T-helper 2 cell treated with Interferon-gamma antibody and Interleukin-4, amounts not matched to agents 5 μg/mL and 100 μg/mL, for 36 hours (primary cell): ENCODE results near the gene INF2.

Source experiments
- DNase-seq: peaks from one replicate; pipeline ENCODE4 v3.0.0; 2021; ENCODE audit warnings: low spot score
- H3K27ac Mint-ChIP-seq: one replicate; pipeline ENCODE4 v1.8.0; 2021; ENCODE audit warnings: mild to moderate bottlenecking, mixed read lengths
- H3K27me3 Mint-ChIP-seq: one replicate; pipeline ENCODE4 v1.8.0; 2021; ENCODE audit warnings: low read depth, mixed read lengths
- H3K36me3 Mint-ChIP-seq: one replicate; pipeline ENCODE4 v1.8.0; 2021; ENCODE audit warnings: low read depth, mixed read lengths
- H3K4me1 Mint-ChIP-seq: one replicate; pipeline ENCODE4 v1.8.0; 2021; ENCODE audit warnings: low read depth, mixed read lengths
- H3K4me3 Mint-ChIP-seq: one replicate; pipeline ENCODE4 v1.8.0; 2022; ENCODE audit warnings: mild to moderate bottlenecking, moderate library complexity, mixed read lengths
- H3K9me3 Mint-ChIP-seq: one replicate; pipeline ENCODE4 v1.8.0; 2021; ENCODE audit warnings: mixed read lengths

INF2 gene

GRCh38 chr14:104717137-104717536, 27.7 kb downstream of the INF2 start:
- Mint-ChIP-seq H3K27ac (no peak overlapping the region), H3K4me3 (no peak overlapping the region), H3K27me3 (no peaks in the 10 kb centered on the region), H3K4me1 (no peaks in the 10 kb centered on the region), H3K9me3 (no peaks in the 10 kb centered on the region), H3K36me3 (peaks cover 22% of the 10 kb centered on the region)
- DNase-seq: no peak

GRCh38 chr14:104717646-104718045, 28.2 kb downstream of the INF2 start:
- Mint-ChIP-seq H3K27ac (no peak overlapping the region), H3K36me3 (peaks cover 22% of the 10 kb centered on the region)

DNA sequence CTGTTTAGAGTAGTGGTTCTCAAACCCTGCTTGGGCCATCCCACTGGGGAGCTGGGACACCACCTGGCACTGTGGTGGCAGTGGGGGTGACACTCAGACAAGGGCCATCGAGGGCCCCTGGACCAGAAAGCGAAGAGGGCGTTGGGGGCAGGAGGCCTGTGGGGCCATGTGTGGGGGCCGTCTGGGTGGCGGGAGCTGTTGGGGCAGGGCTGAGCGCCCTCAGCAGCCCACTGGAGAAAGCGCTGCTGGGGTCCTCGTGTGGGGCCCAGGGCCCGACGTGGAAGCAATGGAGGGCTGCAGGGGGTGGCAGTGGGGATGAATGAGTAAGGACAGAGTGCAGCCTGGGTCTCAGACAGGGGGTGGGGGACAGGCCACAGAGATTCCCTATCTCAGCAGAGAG, 28.7 kb downstream of the INF2 start:
- H3K27ac Mint-ChIP-seq: peak overlapping the region; percentile 49
- DNase-seq: no peak
- no peaks in the 10 kb centered on the region for H3K4me1 Mint-ChIP-seq
- H3K9me3 Mint-ChIP-seq: no peaks in the 10 kb centered on the region
- H3K4me3 Mint-ChIP-seq: no peak overlapping the region
- no peaks in the 10 kb centered on the region for H3K27me3 Mint-ChIP-seq
- peaks cover 22% of the 10 kb centered on the region for H3K36me3 Mint-ChIP-seq

More at GRCh38 chr14:104717646-104718045, 28.2 kb downstream of the INF2 start:
- no peak overlapping the region for H3K4me3 Mint-ChIP-seq
- no peak for DNase-seq
- no peaks in the 10 kb centered on the region for H3K27me3 Mint-ChIP-seq
- no peaks in the 10 kb centered on the region for H3K9me3 Mint-ChIP-seq
- H3K4me1 Mint-ChIP-seq: no peaks in the 10 kb centered on the region

DNA sequence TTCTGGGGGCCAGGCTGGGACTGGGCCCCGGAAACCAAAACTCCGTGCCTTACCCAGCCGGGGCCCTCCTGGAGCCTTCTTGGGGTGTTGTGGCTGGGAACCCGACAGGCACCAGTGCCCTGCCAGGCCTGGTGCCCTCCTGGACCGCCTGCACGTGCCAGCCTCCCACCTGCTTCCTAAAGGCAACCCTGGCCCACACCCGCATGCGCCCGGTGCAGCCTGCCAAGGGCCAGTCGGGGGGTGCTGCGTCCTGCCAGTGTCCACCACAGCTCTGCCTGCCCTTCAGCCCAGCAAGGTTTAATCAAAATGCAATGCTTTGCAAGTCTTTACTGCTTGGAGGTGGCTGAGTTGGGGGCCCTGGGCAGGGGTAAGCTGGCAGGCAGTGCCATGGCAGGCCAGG, 29.5 kb downstream of the INF2 start:
- Mint-ChIP-seq H3K4me1 (no peaks in the 10 kb centered on the region), H3K36me3 (peaks cover 22% of the 10 kb centered on the region), H3K27ac (no peak overlapping the region), H3K27me3 (no peaks in the 10 kb centered on the region), H3K4me3 (no peak overlapping the region), H3K9me3 (no peaks in the 10 kb centered on the region)
- DNase-seq: no peak

DNA sequence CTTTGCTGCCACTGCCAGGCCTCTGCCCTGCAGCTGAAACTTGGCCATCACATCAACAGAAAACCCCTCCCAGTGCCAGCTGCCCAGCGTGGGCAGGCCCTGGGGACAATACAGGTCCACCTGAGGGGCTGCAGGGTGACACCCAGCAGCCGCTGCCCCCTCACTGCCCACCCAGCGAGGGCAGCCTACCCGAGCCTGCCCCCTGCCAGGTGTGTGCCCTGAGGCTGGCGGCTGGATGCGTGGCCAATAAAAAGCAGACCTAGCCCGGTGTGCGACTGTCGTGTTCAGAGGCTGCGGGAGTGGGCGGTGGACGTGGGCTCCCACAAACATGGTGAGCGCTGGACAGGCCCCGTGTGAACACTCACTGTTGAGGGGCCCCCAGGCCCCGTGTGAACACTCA, 29.9 kb downstream of the INF2 start:
- Mint-ChIP-seq H3K4me1 (no peaks in the 10 kb centered on the region), H3K27ac (no peak overlapping the region), H3K36me3 (peaks cover 22% of the 10 kb centered on the region), H3K4me3 (no peak overlapping the region), H3K27me3 (no peaks in the 10 kb centered on the region), H3K9me3 (no peaks in the 10 kb centered on the region)
- DNase-seq: no peak

GRCh38 chr14:104721505-104722431, 32.4 kb downstream of the INF2 start:
- Mint-ChIP-seq H3K4me3 (no peak overlapping the region), H3K36me3 (peaks cover 15% of the 10 kb centered on the region), H3K9me3 (no peaks in the 10 kb centered on the region), H3K4me1 (no peaks in the 10 kb centered on the region), H3K27me3 (no peaks in the 10 kb centered on the region), H3K27ac (no peak overlapping the region)
- DNase-seq: no peak

GRCh38 chr14:104722938-104723650, 33.7 kb downstream of the INF2 start:
- H3K4me1 Mint-ChIP-seq: no peaks in the 10 kb centered on the region
- no peak for DNase-seq
- no peaks in the 10 kb centered on the region for H3K9me3 Mint-ChIP-seq
- H3K27ac Mint-ChIP-seq: no peak overlapping the region
- H3K36me3 Mint-ChIP-seq: peaks cover 9% of the 10 kb centered on the region
- H3K27me3 Mint-ChIP-seq: no peaks in the 10 kb centered on the region
- no peak overlapping the region for H3K4me3 Mint-ChIP-seq

DNA sequence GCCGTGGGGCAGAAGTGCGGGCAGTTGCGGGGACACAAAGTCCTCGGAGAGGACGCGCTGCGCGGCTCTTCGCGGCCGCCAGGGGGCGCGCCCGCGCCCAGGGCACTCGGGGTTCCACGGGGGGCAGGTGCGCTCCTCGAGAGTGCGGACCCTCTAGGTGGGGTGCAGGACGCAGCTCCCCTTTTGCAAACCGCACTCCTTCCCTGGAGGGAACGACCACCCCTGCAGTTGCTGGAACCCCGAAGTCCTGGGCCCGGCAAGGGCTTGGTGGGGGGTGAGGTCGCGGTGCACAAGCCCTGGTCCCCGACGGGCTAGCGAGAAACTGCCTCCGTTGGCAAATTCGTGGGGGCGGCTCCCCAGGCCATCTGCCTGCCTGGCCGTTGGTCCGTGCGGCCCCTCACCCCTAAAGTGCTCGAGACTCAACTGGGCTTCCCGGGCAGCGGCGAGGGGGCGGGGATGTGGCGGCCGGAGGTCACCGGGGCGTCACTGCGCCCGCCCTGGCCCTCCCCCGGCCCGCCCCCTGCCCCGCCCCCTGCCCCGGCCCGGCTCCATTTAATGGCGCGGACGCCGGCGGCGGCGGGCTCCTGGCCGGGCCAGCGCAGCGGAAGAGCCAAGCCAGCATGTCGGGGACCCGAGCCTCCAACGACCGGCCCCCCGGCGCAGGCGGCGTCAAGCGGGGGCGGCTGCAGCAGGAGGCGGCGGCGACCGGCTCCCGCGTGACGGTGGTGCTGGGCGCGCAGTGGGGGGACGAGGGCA, 34.4 kb downstream of the INF2 start, which contains the start of gene ADSS1:
ADSS1 (plus strand) TSS at position 579 of the 756 bp plus-strand sequence; CDS start at position 621, 42 bp downstream.
- H3K27me3 Mint-ChIP-seq: no peaks in the 10 kb centered on the region
- no peaks in the 10 kb centered on the region for H3K9me3 Mint-ChIP-seq
- no peaks in the 10 kb centered on the region for H3K4me1 Mint-ChIP-seq
- DNase-seq: peak; percentile 56
- no peak within 1 kb of the TSS for H3K27ac Mint-ChIP-seq
- H3K4me3 Mint-ChIP-seq: peak within 1 kb of the TSS; percentile 58
- peaks cover 9% of the 10 kb centered on the region for H3K36me3 Mint-ChIP-seq

GRCh38 chr14:104724407-104724980, 35.1 kb downstream of the INF2 start:
- peak; percentile 9 for DNase-seq
- Mint-ChIP-seq H3K4me1 (no peaks in the 10 kb centered on the region), H3K27me3 (no peaks in the 10 kb centered on the region), H3K36me3 (peaks cover 9% of the 10 kb centered on the region), H3K27ac (no peak overlapping the region), H3K9me3 (no peaks in the 10 kb centered on the region), H3K4me3 (peak overlapping the region; percentile 52)

GRCh38 chr14:104724981-104725771, 35.8 kb downstream of the INF2 start:
- no peaks in the 10 kb centered on the region for H3K9me3 Mint-ChIP-seq
- no peak for DNase-seq
- peak overlapping the region; percentile 52 for H3K4me3 Mint-ChIP-seq
- peaks cover 2% of the 10 kb centered on the region for H3K36me3 Mint-ChIP-seq
- no peaks in the 10 kb centered on the region for H3K4me1 Mint-ChIP-seq
- H3K27ac Mint-ChIP-seq: no peak overlapping the region
- H3K27me3 Mint-ChIP-seq: no peaks in the 10 kb centered on the region

- Mint-ChIP-seq H3K36me3 (peaks cover 2% of the 10 kb centered on the region), H3K4me1 (no peaks in the 10 kb centered on the region), H3K27ac (no peak overlapping the region), H3K4me3 (no peak overlapping the region), H3K9me3 (no peaks in the 10 kb centered on the region), H3K27me3 (no peaks in the 10 kb centered on the region)
- no peak for DNase-seq
These were observed 36.5 kb downstream of the INF2 start for GRCh38 chr14:104725772-104726548.

DNA sequence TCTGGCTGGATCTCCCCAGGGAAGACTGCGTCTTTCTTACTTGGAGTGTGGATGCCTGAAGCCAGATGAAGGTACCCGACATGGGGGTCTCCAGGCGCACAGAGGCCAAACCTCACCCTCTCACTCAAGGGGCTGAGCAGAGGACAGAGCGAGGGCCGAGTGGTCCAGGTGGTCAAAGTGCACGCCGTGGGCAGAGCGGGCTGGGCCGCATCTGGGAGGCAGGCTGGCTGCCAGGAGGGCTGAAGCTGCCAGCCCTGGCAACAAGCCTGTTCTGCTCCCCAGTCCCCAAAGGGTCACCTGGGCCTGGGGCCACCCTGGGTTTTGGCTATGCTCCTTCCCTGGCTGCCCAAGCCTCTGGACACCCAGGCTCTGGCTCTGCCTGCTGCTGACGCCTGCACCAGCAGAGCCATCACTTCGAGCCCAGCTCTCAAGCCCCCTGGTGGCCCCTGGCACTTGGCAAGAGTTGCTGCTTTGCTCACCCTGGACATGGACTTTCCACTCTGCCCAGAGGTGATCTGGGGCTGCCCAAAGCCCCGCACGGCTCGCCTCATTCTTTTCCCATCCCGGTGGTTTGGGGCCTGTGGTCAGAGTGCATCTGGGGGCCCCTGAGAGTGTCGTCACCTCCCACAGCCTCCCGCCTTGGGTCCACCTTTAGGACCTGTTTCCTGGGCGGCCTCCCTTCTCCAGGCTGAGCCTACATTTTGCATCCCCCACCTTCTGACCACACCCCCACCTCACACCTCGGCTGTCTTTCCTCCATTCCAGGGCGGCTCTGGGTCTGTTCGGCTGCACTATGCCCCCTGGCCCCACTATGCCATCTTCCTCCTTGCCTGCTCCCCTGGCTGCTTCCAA, 37.4 kb downstream of the INF2 start:
- Mint-ChIP-seq H3K27me3 (no peaks in the 10 kb centered on the region), H3K9me3 (no peaks in the 10 kb centered on the region), H3K36me3 (no peaks in the 10 kb centered on the region), H3K4me1 (no peaks in the 10 kb centered on the region), H3K4me3 (no peak overlapping the region), H3K27ac (no peak overlapping the region)
- DNase-seq: no peak
